Measurements from ENCODE around the gene FAM162A.
"Not testable (repeated sequence)": the region's sequence is repeated elsewhere in the genome, so short reads cannot be mapped to it uniquely, and the experiment has no call there.

FAM162A gene

GRCh38 chr3:122421836-122422235 lies 37.9 kb downstream of the FAM162A start:
- DNase-seq: no peak

- no peak for DNase-seq
Measured at GRCh38 chr3:122427857-122428471, 44.0 kb downstream of the FAM162A start.

GRCh38 chr3:122430371-122430770 lies 46.4 kb downstream of the FAM162A start:
- no peak for DNase-seq

GRCh38 chr3:122435950-122436349 lies 52.0 kb downstream of the FAM162A start:
- DNase-seq: no peak

- no peak for DNase-seq
Measured at GRCh38 chr3:122443090-122443489, 59.1 kb downstream of the FAM162A start.

- DNase-seq: not testable (repeated sequence)
Measured at GRCh38 chr3:122443762-122444490, 59.9 kb downstream of the FAM162A start.

GRCh38 chr3:122444491-122444887 lies 60.5 kb downstream of the FAM162A start:
- not testable (repeated sequence) for DNase-seq

GRCh38 chr3:122448218-122448617 lies 64.2 kb downstream of the FAM162A start:
- not testable (repeated sequence) for DNase-seq

GRCh38 chr3:122451371-122451770 lies 67.4 kb downstream of the FAM162A start:
- no peak for DNase-seq

GRCh38 chr3:122456074-122456473 lies 72.1 kb downstream of the FAM162A start:
- no peak for DNase-seq

GRCh38 chr3:122457706-122458105 lies 73.7 kb downstream of the FAM162A start:
- DNase-seq: no peak

- DNase-seq: no peak
Measured at GRCh38 chr3:122458992-122459391, 75.0 kb downstream of the FAM162A start.

GRCh38 chr3:122461806-122462205 lies 77.8 kb downstream of the FAM162A start:
- no peak for DNase-seq

All from COR-L47 (cell line).